ENCODE measurements around the gene EIF2B5.

The EIF2B5 gene

DNA sequence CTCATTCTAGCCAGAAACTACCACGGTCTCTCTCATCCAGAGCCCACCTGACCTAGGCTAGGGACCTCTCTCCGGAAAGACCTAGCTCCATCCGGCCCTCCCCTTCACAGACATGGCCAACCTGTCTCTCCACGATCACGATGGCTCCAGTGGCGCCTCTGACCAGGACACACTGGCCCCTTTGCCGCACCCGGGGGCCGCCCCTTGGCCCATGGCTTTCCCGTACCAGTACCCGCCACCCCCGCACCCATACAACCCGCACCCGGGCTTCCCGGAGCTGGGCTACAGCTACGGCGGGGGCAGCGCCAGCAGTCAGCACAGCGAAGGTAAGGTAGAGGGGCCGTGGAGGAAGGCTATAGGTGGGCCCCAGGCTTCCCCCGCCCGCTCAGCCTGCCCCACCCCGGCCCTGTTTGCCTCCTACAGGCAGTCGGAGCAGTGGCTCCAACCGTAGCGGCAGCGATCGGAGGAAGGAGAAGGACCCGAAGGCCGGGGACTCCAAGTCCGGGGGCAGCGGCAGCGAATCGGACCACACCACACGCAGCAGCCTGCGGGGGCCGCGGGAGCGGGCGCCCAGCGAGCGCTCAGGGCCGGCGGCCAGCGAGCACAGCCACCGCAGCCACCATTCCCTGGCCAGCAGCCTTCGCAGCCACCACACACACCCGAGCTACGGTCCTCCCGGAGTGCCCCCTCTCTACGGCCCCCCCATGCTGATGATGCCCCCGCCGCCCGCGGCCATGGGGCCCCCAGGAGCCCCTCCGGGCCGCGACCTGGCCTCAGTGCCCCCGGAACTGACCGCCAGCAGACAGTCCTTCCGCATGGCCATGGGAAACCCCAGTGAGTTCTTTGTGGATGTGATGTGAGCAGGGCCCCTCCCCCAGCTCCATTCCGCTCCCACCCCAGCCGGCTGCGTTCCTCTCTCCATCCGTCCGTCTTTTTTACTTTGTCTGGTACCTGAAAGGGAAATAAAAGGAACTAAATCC, 35.0 kb downstream of the EIF2B5 start:
- Histone ChIP-seq H3K4me1 (ENCODE audit: control insufficient read depth in 5 of 5, insufficient read depth in 5 of 5, low read length in 5 of 5) (peaks cover 2 to 52% (median 39%) of the 10 kb centered on the region in 5 donors), H3K36me3 (ENCODE audit: control insufficient read depth in 5 of 5, insufficient read depth in 5 of 5, low read length in 5 of 5) (peaks cover 6 to 68% (median 61%) of the 10 kb centered on the region in 5 donors), H3K9ac (ENCODE audit: low read length in 5 of 5) (no peak overlapping the region), H3K27ac (ENCODE audit: low read depth, low read length) (no peak overlapping the region), H3K4me3 (ENCODE audit: low read depth in 1 of 5, low read length in 5 of 5) (no peak overlapping the region), H3K9me3 (ENCODE audit: control insufficient read depth in 5 of 5, low read length in 5 of 5) (no peaks in the 10 kb centered on the region), H3K27me3 (ENCODE audit: control insufficient read depth in 5 of 5, insufficient read depth in 4 of 5, low read length in 5 of 5) (no peaks in the 10 kb centered on the region)

DNA sequence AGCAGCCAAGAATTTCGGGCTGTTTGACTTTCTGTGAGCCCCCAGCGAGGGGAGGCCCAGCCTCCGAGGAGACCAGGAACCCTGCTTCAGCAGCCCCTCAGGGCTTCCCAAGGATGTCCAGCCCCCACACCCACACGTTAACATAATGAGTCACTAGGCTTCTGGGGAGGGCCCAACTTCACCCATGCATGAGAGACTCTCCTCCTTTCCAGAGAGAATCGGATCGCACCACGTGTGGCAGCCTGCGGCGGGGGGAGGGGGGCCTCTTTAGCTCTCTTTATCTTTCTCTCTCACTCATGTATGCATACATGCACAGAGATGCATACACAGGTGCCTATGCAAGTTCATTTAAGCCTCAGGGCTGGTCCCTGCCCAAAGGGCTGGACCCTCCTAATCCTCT, 36.4 kb downstream of the EIF2B5 start:
- no peaks in the 10 kb centered on the region for H3K27me3 ChIP-seq (ENCODE audit: control insufficient read depth in 5 of 5, insufficient read depth in 4 of 5, low read length in 5 of 5)
- peak overlapping the region; percentile 71 for H3K27ac ChIP-seq (ENCODE audit: low read depth, low read length)
- peaks cover 0 to 55% (median 47%) of the 10 kb centered on the region in 5 donors for H3K36me3 ChIP-seq (ENCODE audit: control insufficient read depth in 5 of 5, insufficient read depth in 5 of 5, low read length in 5 of 5)
- no peak overlapping the region for H3K4me3 ChIP-seq (ENCODE audit: low read depth in 1 of 5, low read length in 5 of 5)
- peaks cover 5 to 65% (median 53%) of the 10 kb centered on the region in 5 donors for H3K4me1 ChIP-seq (ENCODE audit: control insufficient read depth in 5 of 5, insufficient read depth in 5 of 5, low read length in 5 of 5)
- no peaks in the 10 kb centered on the region for H3K9me3 ChIP-seq (ENCODE audit: control insufficient read depth in 5 of 5, low read length in 5 of 5)
- no peak overlapping the region for H3K9ac ChIP-seq (ENCODE audit: low read length in 5 of 5)

DNA sequence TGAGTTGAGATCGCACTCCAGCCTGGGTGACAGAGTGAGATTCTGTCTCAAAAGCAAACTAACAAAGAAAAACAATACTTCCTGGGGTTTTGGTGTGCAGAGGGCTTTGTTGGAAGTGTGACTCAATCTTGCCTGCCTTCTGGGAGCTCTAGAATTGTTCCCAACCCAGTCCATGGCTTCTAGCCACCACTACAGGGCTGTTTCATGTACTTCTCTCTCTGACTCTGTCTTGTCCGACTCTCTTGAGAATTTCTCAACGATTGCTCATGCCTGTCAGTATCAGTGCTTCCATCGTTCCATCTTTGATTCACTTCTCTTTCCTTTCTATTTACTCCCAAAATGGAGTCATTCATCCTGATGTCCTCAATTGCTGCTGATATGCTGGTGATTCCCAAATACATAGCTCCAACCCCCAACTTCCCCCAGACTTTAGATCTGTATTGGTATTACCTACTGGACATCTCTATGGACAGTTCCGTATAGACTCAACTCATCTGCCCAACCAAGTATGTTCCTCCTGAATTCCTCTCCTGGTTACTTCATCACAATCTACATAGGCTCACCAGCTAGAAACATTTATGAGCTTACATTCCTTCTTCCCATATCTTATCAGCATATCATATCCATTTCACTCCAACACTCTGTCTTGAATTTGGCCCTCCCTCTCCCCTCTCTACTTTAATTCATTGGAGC, 37.7 kb downstream of the EIF2B5 start:
- H3K27ac ChIP-seq (ENCODE audit: low read depth, low read length), result peak overlapping the region; percentile 74
- no peak overlapping the region for H3K9ac ChIP-seq (ENCODE audit: low read length in 5 of 5)
- peaks cover 0 to 52% (median 42%) of the 10 kb centered on the region in 5 donors for H3K36me3 ChIP-seq (ENCODE audit: control insufficient read depth in 5 of 5, insufficient read depth in 5 of 5, low read length in 5 of 5)
- peaks cover 14 to 78% (median 66%) of the 10 kb centered on the region in 5 donors for H3K4me1 ChIP-seq (ENCODE audit: control insufficient read depth in 5 of 5, insufficient read depth in 5 of 5, low read length in 5 of 5)
- H3K27me3 ChIP-seq (ENCODE audit: control insufficient read depth in 5 of 5, insufficient read depth in 4 of 5, low read length in 5 of 5), result no peaks in the 10 kb centered on the region
- no peak overlapping the region for H3K4me3 ChIP-seq (ENCODE audit: low read depth in 1 of 5, low read length in 5 of 5)
- H3K9me3 ChIP-seq (ENCODE audit: control insufficient read depth in 5 of 5, low read length in 5 of 5), result no peaks in the 10 kb centered on the region

DNA sequence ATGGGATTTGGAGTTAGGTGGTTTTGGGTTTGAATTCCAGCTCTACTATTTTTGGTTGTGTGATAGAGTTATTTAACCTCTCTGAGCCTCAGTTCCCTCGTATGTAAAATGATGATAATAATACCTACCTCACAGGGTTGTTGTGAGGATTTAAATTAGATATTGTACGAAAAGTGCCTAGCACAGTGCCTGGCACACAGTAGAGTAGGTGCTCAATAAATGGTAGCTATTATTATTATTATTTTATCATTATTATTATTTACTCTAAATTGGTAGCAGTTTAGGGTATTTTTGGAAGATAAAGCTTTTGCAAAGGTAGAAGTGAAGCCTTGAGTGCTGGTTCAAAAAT, 38.2 kb downstream of the EIF2B5 start:
- H3K27ac ChIP-seq (ENCODE audit: low read depth, low read length), result peak overlapping the region; percentile 74
- no peaks in the 10 kb centered on the region for H3K9me3 ChIP-seq (ENCODE audit: control insufficient read depth in 5 of 5, low read length in 5 of 5)
- no peak overlapping the region for H3K9ac ChIP-seq (ENCODE audit: low read length in 5 of 5)
- peaks cover 17 to 83% (median 71%) of the 10 kb centered on the region in 5 donors for H3K4me1 ChIP-seq (ENCODE audit: control insufficient read depth in 5 of 5, insufficient read depth in 5 of 5, low read length in 5 of 5)
- H3K4me3 ChIP-seq (ENCODE audit: low read depth in 1 of 5, low read length in 5 of 5), result no peak overlapping the region
- H3K27me3 ChIP-seq (ENCODE audit: control insufficient read depth in 5 of 5, insufficient read depth in 4 of 5, low read length in 5 of 5), result no peaks in the 10 kb centered on the region
- peaks cover under 1 to 52% (median 42%) of the 10 kb centered on the region in 5 donors for H3K36me3 ChIP-seq (ENCODE audit: control insufficient read depth in 5 of 5, insufficient read depth in 5 of 5, low read length in 5 of 5)

DNA sequence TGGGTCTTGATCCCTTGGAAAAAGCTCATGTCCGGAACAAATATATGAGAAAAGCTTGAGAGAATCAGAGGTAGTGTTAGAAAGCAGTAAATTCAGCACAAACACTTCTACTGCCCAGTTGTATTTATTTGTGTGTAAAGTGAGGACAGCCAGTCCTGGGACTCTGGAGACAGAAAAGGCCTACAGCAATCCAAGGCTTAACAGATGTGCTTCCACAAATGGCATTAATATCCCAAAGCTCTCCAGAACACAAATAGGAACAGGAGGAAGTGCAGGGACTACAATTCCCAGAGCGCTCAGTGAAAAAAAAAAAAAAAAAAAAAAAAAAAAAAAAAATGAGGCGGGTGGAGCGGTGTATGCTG, 39.1 kb downstream of the EIF2B5 start:
- Histone ChIP-seq H3K4me3 (ENCODE audit: low read depth in 1 of 5, low read length in 5 of 5) (no peak overlapping the region), H3K9me3 (ENCODE audit: control insufficient read depth in 5 of 5, low read length in 5 of 5) (no peaks in the 10 kb centered on the region), H3K9ac (ENCODE audit: low read length in 5 of 5) (no peak overlapping the region), H3K4me1 (ENCODE audit: control insufficient read depth in 5 of 5, insufficient read depth in 5 of 5, low read length in 5 of 5) (peaks cover 17 to 80% (median 72%) of the 10 kb centered on the region in 5 donors), H3K27me3 (ENCODE audit: control insufficient read depth in 5 of 5, insufficient read depth in 4 of 5, low read length in 5 of 5) (no peaks in the 10 kb centered on the region), H3K27ac (ENCODE audit: low read depth, low read length) (peak overlapping the region; percentile 73), H3K36me3 (ENCODE audit: control insufficient read depth in 5 of 5, insufficient read depth in 5 of 5, low read length in 5 of 5) (peaks cover 2 to 52% (median 46%) of the 10 kb centered on the region in 5 donors)

DNA sequence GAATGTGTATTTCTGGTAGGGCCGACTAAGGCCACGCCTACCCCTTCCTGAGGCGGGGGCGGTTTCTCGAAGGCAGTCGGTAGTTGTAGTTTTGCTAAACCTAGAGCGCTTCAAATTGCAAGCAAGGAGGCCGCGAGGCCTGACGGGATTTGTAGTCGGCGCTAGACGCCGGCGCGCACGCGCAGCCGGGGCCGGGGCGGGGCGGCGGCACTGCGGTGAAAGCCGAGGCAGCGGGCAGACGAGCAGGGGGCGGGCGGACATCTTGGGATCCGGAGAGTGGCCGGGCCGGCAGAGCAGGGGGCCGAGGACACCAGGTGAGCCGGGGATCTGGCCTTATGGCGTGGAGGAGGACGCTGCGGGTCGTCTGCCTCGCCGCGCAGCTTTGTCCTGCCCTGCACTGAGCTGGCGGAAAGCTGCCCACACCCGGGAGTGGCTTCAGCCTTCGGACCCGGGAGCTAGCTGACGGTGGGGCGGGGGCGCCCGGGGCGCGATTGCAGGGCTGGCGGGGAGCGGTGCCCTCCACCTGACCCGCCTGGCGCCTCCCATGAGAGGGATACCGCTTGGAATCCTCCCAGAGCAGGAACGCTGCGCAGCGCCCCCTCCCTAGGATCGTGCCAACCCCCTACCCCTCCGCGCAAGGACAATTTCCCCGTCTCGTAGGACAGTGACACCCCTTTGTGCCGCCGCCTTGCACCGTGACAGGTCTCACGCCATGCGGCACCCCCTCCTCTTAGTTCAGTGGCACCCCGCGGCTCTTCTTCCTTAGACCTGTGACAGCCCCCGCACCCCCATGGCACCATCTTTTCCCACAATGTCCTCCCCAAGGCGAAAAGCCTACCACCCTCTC, 39.7 kb downstream of the EIF2B5 start, which contains the start of gene AP2M1:
Gene AP2M1, plus strand, starts transcription at position 210 of the 847 bp plus-strand sequence. CDS start 2,139 bp downstream, outside the sequence.
- Histone ChIP-seq H3K4me1 (ENCODE audit: control insufficient read depth in 5 of 5, insufficient read depth in 5 of 5, low read length in 5 of 5) (peaks cover 17 to 75% (median 72%) of the 10 kb centered on the region in 5 donors), H3K36me3 (ENCODE audit: control insufficient read depth in 5 of 5, insufficient read depth in 5 of 5, low read length in 5 of 5) (peaks cover 2 to 52% (median 49%) of the 10 kb centered on the region in 5 donors), H3K9ac (ENCODE audit: low read length in 5 of 5) (peak within 1 kb of the TSS; percentile 73 to 98 (median 93)), H3K9me3 (ENCODE audit: control insufficient read depth in 5 of 5, low read length in 5 of 5) (no peaks in the 10 kb centered on the region), H3K27me3 (ENCODE audit: control insufficient read depth in 5 of 5, insufficient read depth in 4 of 5, low read length in 5 of 5) (no peaks in the 10 kb centered on the region), H3K4me3 (ENCODE audit: low read depth in 1 of 5, low read length in 5 of 5) (peak within 1 kb of the TSS; percentile 87 to 97 (median 94)), H3K27ac (ENCODE audit: low read depth, low read length) (peak within 1 kb of the TSS; percentile 94)

DNA sequence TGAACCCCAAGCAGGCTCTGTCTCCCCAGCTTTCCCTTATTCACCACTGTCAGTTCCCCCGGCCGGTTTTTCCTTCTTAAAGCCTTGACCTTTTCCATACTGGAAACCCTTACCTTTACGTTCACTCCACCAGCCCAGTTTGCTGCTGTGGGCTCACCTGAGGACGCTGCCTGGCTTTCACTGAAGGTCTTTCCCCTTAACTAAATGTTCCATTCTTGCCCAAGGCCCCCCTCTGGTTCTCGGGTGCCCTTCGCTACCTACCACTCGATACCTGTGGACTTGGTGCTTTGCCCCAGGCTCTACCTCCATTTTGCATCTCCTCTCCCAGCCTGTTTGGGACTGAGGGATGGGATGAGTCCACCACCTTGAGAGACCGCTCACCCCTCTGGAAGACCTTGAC, 40.3 kb downstream of the EIF2B5 start:
- Histone ChIP-seq H3K4me3 (ENCODE audit: low read depth in 1 of 5, low read length in 5 of 5) (peak overlapping the region; percentile 87 to 97 (median 94)), H3K27me3 (ENCODE audit: control insufficient read depth in 5 of 5, insufficient read depth in 4 of 5, low read length in 5 of 5) (no peaks in the 10 kb centered on the region), H3K4me1 (ENCODE audit: control insufficient read depth in 5 of 5, insufficient read depth in 5 of 5, low read length in 5 of 5) (peaks cover 17 to 75% (median 72%) of the 10 kb centered on the region in 5 donors), H3K9ac (ENCODE audit: low read length in 5 of 5) (peak overlapping the region; percentile 73 to 98 (median 93)), H3K27ac (ENCODE audit: low read depth, low read length) (peak overlapping the region; percentile 94), H3K9me3 (ENCODE audit: control insufficient read depth in 5 of 5, low read length in 5 of 5) (no peaks in the 10 kb centered on the region), H3K36me3 (ENCODE audit: control insufficient read depth in 5 of 5, insufficient read depth in 5 of 5, low read length in 5 of 5) (peaks cover 2 to 53% (median 50%) of the 10 kb centered on the region in 5 donors)

DNA sequence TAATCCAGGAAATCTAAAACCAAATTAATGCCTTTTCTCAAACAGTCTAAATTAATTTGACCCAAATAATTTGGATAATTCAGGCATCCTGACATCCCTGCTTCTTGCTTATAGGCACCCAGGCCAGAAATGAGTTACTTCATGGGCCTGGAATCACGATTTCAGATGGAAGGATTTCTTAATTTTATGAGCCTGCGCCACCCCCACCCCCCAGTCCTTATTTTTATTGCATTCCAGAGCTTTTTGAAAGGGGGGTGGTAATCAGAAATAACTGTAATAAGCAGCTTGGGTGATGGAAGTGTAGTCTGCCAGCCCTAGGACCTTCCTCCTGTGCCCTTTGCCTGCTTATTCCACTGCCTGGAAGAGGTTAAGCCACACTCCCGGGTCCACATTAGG, 40.8 kb downstream of the EIF2B5 start:
- Histone ChIP-seq H3K36me3 (ENCODE audit: control insufficient read depth in 5 of 5, insufficient read depth in 5 of 5, low read length in 5 of 5) (peaks cover 2 to 53% (median 50%) of the 10 kb centered on the region in 5 donors), H3K9me3 (ENCODE audit: control insufficient read depth in 5 of 5, low read length in 5 of 5) (no peaks in the 10 kb centered on the region), H3K27me3 (ENCODE audit: control insufficient read depth in 5 of 5, insufficient read depth in 4 of 5, low read length in 5 of 5) (no peaks in the 10 kb centered on the region), H3K9ac (ENCODE audit: low read length in 5 of 5) (peak overlapping the region; percentile 73 to 98 (median 93)), H3K4me1 (ENCODE audit: control insufficient read depth in 5 of 5, insufficient read depth in 5 of 5, low read length in 5 of 5) (peaks cover 17 to 71% (median 71%) of the 10 kb centered on the region in 5 donors), H3K27ac (ENCODE audit: low read depth, low read length) (peak overlapping the region; percentile 94), H3K4me3 (ENCODE audit: low read depth in 1 of 5, low read length in 5 of 5) (peak overlapping the region; percentile 87 to 97 (median 94))
